Stimulated activated CD4-positive, alpha-beta T cell treated with anti-CD3 and anti-CD28 coated beads, Interleukin-2, amount 100 ng/mL, for 48 hours (primary cell): ENCODE results near the gene NOMO2.
"Not testable (repeated sequence)": the region's sequence is repeated elsewhere in the genome, so short reads cannot be mapped to it uniquely, and the experiment has no call there.

Experiments used
- DNase-seq, 2 donors: peaks; one replicate each; pipeline ENCODE4 v3.0.0-alpha.2; 2020

The NOMO2 gene

GRCh38 chr16:18561727-18562314, at the start of gene NOMO2:
Gene NOMO2 (minus strand): TSS chr16:18562097. CDS start chr16:18562040, 57 bp downstream.
- DNase-seq, result peak; percentile 82 to 84

DNA sequence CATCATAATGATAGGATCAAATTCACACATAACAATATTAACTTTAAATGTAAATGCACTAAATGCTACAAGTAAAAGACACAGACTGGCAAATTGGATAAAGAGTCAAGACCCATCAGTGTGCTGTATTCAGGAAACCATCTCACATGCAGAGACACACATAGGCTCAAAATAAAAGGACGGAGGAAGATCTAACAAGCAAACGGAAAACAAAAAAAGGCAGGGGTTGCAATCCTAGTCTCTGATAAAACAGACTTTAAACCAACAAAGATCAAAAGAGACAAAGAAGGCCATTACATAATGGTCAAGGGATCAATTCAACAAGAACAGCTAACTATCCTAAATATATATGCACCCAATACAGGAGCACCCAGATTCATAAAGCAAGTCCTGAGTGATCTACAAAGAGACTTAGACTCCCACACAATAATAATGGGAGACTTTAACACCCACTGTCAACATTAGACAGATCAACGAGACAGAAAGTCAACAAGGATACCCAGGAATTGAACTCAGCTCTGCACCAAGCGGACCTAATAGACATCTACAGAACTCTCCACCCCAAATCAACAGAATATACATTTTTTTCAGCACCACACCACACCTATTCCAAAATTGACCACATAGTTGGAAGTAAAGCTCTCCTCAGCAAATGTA, 48.4 kb upstream of the NOMO2 start:
- not testable (repeated sequence) for DNase-seq

GRCh38 chr16:18608271-18608670, 46.4 kb upstream of the NOMO2 start:
- not testable (repeated sequence) for DNase-seq

- DNase-seq, result not testable (repeated sequence)
These were observed 41.8 kb upstream of the NOMO2 start for GRCh38 chr16:18603572-18604246.

DNA sequence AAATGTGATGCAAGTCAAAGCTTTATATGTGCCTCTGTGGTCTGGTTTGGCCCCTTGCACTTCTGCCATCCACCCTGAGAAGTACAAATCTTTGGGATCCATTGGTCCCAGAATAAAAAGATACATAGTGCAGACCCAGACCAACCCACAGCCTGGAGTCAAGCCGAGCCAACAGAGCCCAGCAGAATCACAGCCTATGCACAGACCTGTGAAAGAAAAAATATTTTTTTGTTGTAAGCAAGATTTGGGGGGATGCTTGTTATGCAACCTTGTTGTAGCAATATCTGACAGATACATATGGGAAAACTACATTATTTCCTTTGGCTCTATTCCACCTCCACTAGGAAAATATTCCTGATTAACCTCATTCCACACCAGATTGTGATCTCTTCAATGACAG, 36.7 kb upstream of the NOMO2 start:
- DNase-seq, result not testable (repeated sequence)

DNA sequence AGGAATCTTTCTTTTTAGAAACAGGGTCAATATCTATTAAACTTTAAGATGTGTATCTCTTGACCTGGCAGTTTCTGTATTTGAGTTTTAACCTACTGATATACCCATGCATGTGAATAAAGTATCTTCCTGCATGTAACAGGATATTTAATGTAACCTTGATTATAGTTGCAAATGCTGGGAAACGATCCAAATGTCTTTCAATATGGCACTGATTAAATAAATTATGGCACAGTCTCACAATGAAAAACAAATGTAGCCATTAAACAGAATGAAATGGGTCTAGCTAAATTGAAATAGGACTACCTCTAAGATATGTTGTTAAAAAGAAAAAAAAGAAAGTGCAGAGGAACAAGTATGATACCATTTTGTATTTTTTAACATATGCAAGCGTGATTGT, 35.8 kb upstream of the NOMO2 start:
- not testable (repeated sequence) for DNase-seq

GRCh38 chr16:18597319-18597718, 35.4 kb upstream of the NOMO2 start:
- not testable (repeated sequence) for DNase-seq

DNA sequence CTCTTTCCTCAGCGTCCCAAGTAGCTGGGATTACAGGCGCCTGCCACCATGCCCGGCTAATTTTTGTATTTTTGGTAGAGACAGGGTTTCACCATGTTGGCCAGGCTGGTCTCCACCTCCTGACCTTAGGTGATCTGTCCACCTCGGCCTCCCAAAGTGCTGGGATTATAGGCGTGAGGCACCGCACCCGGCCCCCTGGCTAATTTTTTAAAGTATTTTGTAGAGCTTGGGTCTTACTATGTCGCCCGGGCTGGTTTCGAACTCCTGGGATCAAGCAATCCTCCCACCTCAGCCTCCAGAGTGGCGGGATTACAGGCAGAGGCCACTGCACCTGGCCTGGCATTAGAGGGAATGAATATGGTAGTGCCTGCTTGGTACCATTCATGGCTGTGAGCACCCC, 33.9 kb upstream of the NOMO2 start:
- DNase-seq, result not testable (repeated sequence)

- not testable (repeated sequence) for DNase-seq
These were observed 33.0 kb upstream of the NOMO2 start for GRCh38 chr16:18594880-18595279.

GRCh38 chr16:18593904-18594303, 32.0 kb upstream of the NOMO2 start:
- DNase-seq, result not testable (repeated sequence)

DNA sequence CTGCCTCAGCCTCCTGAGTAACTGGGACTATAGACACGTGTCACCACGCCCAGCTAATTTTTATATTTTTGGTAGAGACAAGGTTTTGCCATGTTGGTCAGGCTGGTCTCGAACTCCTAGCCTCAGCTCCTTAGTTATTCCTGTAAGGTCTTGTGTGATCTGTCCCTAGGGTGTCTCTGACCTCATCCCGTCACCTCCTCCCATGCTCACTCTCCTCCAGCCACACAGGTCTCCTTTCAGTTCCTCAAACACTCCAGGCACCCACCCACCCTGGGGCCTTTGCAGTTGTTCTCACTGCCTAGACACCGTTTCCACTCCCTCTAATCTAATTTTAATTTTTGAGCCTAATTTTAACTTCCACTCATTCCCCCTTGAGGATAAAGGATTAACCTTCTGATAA, 31.1 kb upstream of the NOMO2 start:
- not testable (repeated sequence) for DNase-seq

- peak in 1 of 2 donors; percentile 5 for DNase-seq
These were observed 30.0 kb upstream of the NOMO2 start for GRCh38 chr16:18591908-18592307.

GRCh38 chr16:18591441-18591840, 29.5 kb upstream of the NOMO2 start:
- not testable (repeated sequence) for DNase-seq

- DNase-seq, result not testable (repeated sequence)
These were observed 27.9 kb upstream of the NOMO2 start for GRCh38 chr16:18589806-18590205.

DNA sequence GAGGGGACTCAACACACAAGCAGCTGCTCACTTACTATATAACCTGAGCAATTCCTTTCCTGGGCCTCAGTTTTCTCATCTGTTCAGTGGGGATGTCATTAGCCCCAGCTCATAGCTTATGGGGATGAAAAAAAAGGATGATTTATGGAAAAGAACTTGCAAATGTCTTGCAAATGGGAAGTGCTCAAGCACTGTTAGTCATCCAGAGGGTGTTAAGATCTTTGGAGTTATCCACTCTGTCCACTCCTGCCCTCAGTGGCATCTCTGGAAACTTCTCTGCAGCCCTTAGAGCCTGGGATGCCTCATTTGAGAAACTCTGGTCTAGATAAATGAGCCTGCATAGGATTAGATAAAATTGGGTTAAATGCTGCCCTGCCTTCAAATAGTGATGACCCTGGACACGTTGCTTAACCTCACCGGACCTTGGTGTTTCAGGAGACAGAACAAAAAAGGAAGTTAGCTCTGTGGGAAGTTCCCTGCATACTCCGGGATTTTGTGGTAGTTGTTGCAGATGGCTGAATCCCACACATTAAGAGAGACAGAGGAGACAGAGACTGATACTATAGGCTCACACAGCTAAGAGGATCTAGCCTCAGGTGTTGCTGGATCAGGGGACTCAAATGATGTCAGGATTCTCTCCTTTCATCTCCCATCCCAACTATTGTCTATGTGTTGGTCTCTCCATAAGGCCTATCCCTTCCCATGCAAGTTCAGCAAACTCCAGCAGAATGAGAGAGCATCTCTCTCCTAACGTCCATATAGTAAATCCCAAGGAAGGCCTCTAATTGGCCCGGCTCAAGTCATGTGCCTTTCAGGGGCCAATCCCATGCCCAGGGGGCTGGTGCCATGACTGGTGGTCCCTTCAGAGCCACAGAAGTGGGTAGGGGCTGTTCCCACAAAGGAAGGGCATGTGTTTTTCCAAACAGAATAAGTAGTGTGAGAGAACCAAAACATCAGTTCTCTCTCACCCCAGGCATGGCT, 25.0 kb upstream of the NOMO2 start:
- not testable (repeated sequence) for DNase-seq

GRCh38 chr16:18585789-18586188, 23.9 kb upstream of the NOMO2 start:
- not testable (repeated sequence) for DNase-seq

GRCh38 chr16:18582902-18583301, 21.0 kb upstream of the NOMO2 start:
- no peak for DNase-seq

GRCh38 chr16:18580396-18580795, 18.5 kb upstream of the NOMO2 start:
- not testable (repeated sequence) for DNase-seq

GRCh38 chr16:18579261-18579660, 17.4 kb upstream of the NOMO2 start:
- DNase-seq, result not testable (repeated sequence)

DNA sequence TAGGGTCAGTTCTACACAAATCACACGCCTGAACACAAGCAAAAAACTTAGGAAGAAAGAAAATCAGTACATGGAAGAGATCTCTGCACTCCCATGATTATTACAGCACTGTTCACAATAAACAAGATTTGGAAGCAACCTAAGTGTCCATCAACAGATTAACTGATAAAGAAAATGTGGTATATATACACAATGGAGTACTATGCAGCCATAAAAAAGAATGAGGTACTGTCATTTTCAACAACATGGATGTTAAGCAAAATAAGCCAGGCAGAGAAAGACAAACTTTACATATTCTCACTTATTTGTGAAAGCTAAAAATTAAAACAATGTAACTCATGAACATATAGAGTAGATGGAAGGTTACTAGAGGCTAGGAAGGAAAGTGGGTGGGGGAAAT, 16.0 kb upstream of the NOMO2 start:
- not testable (repeated sequence) for DNase-seq

GRCh38 chr16:18575945-18576344, 14.0 kb upstream of the NOMO2 start:
- DNase-seq, result not testable (repeated sequence)

GRCh38 chr16:18575298-18575917, 13.5 kb upstream of the NOMO2 start:
- DNase-seq, result not testable (repeated sequence)
